Neural progenitor cell (in vitro differentiated cells): ENCODE data around the gene TMSB4X. TPM values are rescaled to one million over a fixed set of nuclear protein-coding genes. Genes with fewer than 3 reads are reported as not detected.
A peak's percentile ranks its signal among the peaks of the same experiment; 100 is the strongest.
"Not testable (repeated sequence)": the region's sequence is repeated elsewhere in the genome, so short reads cannot be mapped to it uniquely, and the experiment has no call there.

ENCODE experiments used
- DNase-seq: peaks from one replicate; pipeline ENCODE4 v3.0.0-alpha.2; 2016; ENCODE audit warnings: low spot score
- H2AFZ ChIP-seq: fragments of 200-600 bp; sonication (generic); replicated peaks from 2 replicates; pipeline ENCODE4 v1.6.1; 2016; ENCODE audit warnings: antibody characterized with exemption
- H3F3A ChIP-seq: fragments of 200-600 bp; sonication (generic); 2 replicates; pipeline ENCODE4 v1.6.1; 2016; ENCODE audit warnings: antibody characterized with exemption, low read depth
- H3K27ac ChIP-seq: fragments of 200-600 bp; sonication (generic); 2 replicates; pipeline ENCODE4 v1.5.1; 2016; ENCODE audit warnings: mild to moderate bottlenecking
- H3K27me3 ChIP-seq: fragments of 200-600 bp; sonication (generic); 2 replicates; pipeline ENCODE4 v1.6.1; 2016; ENCODE audit warnings: mild to moderate bottlenecking, moderate library complexity
- H3K36me3 ChIP-seq: fragments of 200-600 bp; sonication (generic); 2 replicates; pipeline ENCODE4 v1.5.1; 2016
- H3K4me1 ChIP-seq: fragments of 200-600 bp; sonication (generic); 2 replicates; pipeline ENCODE4 v1.6.1; 2016; ENCODE audit warnings: mixed run types
- H3K4me2 ChIP-seq: fragments of 200-600 bp; sonication (generic); 2 replicates; pipeline ENCODE4 v1.6.1; 2016
- H3K4me3 ChIP-seq: fragments of 200-600 bp; sonication (generic); 2 replicates; pipeline ENCODE4 v1.5.1; 2016
- H3K79me2 ChIP-seq: fragments of 200-600 bp; sonication (generic); 2 replicates; pipeline ENCODE4 v1.6.1; 2016; ENCODE audit warnings: low read depth
- H3K9ac ChIP-seq: fragments of 200-600 bp; sonication (generic); 2 replicates; pipeline ENCODE4 v1.6.1; 2016
- H3K9me3 ChIP-seq: fragments of 200-600 bp; sonication (generic); 2 replicates; pipeline ENCODE4 v1.5.1; 2016; ENCODE audit warnings: low read depth
- H4K20me1 ChIP-seq: fragments of 200-600 bp; sonication (generic); 2 replicates; pipeline ENCODE4 v1.6.1; 2016; ENCODE audit warnings: low read depth
- H3K27ac Mint-ChIP-seq: 3 replicates; pipeline ENCODE4 v1.8.0; 2021; ENCODE audit warnings: mixed read lengths
- H3K27me3 Mint-ChIP-seq: 2 replicates; pipeline ENCODE4 v1.8.0; 2022; ENCODE audit warnings: low read depth, mild to moderate bottlenecking, inconsistent platforms, moderate library complexity, mixed read lengths; ENCODE audit not compliant: insufficient read depth
- H3K36me3 Mint-ChIP-seq: 3 replicates; pipeline ENCODE4 v1.8.0; 2021; ENCODE audit warnings: mixed read lengths
- H3K4me1 Mint-ChIP-seq: 3 replicates; pipeline ENCODE4 v1.8.0; 2021; ENCODE audit warnings: mixed read lengths
- H3K4me3 Mint-ChIP-seq: 3 replicates; pipeline ENCODE4 v1.8.0; 2021; ENCODE audit warnings: mild to moderate bottlenecking, moderate library complexity, mixed read lengths
- H3K9me3 Mint-ChIP-seq: 3 replicates; pipeline ENCODE4 v1.8.0; 2020; ENCODE audit warnings: mixed read lengths
- EZH2 ChIP-seq: fragments of 200-600 bp; sonication (generic); IDR thresholded peaks from 2 replicates; pipeline ENCODE4 v1.6.1; 2017; ENCODE audit warnings: antibody characterized with exemption, mild to moderate bottlenecking, moderate library complexity
- EZH2phosphoT487 ChIP-seq: fragments of 200-600 bp; sonication (generic); IDR thresholded peaks from 2 replicates; pipeline ENCODE4 v1.6.1; 2017; ENCODE audit warnings: antibody characterized with exemption
- total RNA-seq: library from RNA; depleted of rRNA; stranded (reverse); fragments of >200 nt; gene quantifications from 2 replicates; pipeline ENCODE4 v1.2.3, GENCODE V29; 2015; ENCODE audit warnings: low replicate concordance
- TF ChIP-seq, protein P1 (sequence below): fragments of 200-600 bp; sonication (generic); IDR thresholded peaks from 2 replicates; pipeline ENCODE4 v1.5.1; 2017; ENCODE audit warnings: antibody characterized with exemption, mild to moderate bottlenecking

TMSB4X gene
- total RNA-seq, 1 donor from 2014 or later: 3,462 TPM

DNA sequence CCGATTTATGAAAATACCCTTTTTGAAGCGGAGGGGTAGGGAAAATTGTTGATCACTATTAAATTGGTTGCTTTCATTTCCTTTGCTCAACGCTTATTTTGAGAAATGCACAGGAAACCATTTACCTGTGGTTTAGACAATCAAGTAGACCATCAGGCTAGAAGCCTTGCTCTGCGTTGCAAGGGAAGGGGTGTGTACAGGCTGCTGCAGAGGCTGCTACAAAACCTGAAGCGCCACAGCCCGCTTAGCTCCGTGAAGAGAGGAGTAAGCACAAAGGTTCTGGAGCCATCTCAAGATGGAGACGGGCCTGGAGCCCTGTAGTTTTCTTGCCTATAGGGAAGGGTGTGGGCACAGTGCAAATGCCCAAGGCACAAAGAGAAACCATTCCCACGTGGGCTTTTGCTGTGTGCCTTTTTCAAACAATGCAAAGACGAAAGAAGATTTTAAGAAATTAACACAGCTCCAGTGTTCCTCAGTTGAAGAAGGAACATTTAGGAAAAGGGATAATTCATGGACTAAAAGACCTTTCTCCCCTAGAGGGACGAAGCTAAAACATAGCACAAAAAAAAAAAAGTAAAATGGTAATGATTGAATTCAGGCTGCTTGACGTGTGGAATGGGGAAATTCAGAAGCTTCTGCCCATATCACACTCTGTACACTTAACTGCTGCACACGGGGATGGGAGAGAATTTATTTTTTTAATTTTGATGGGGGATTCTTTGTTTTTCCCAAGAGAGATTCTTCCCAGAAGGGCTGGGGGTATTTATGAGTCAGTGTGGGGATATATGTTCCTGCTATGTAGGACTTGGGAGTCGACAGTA, 3.5 kb downstream of the TMSB4X start:
- TF ChIP-seq EZH2phosphoT487 (no peak), EZH2 (no peak)
- TF ChIP-seq, protein P1, sequence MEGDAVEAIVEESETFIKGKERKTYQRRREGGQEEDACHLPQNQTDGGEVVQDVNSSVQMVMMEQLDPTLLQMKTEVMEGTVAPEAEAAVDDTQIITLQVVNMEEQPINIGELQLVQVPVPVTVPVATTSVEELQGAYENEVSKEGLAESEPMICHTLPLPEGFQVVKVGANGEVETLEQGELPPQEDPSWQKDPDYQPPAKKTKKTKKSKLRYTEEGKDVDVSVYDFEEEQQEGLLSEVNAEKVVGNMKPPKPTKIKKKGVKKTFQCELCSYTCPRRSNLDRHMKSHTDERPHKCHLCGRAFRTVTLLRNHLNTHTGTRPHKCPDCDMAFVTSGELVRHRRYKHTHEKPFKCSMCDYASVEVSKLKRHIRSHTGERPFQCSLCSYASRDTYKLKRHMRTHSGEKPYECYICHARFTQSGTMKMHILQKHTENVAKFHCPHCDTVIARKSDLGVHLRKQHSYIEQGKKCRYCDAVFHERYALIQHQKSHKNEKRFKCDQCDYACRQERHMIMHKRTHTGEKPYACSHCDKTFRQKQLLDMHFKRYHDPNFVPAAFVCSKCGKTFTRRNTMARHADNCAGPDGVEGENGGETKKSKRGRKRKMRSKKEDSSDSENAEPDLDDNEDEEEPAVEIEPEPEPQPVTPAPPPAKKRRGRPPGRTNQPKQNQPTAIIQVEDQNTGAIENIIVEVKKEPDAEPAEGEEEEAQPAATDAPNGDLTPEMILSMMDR: peak; percentile 4
- peak overlapping the region; percentile 28 for H3K27ac ChIP-seq
- peak overlapping the region; percentile 88 for H3K27ac Mint-ChIP-seq
- no peak overlapping the region for H2AFZ ChIP-seq
- peaks cover 8% of the 10 kb centered on the region for H3K36me3 Mint-ChIP-seq
- no peaks in the 10 kb centered on the region for H3K27me3 Mint-ChIP-seq
- H3K9me3 Mint-ChIP-seq: peaks cover 1% of the 10 kb centered on the region
- peak overlapping the region; percentile 66 for H3K4me3 Mint-ChIP-seq
- no peaks in the 10 kb centered on the region for H3K27me3 ChIP-seq
- H3K9me3 ChIP-seq: no peaks in the 10 kb centered on the region
- H3K36me3 ChIP-seq: peaks cover 3% of the 10 kb centered on the region
- peaks cover 26% of the 10 kb centered on the region for H4K20me1 ChIP-seq
- H3K4me2 ChIP-seq: peak overlapping the region; percentile 87
- H3K79me2 ChIP-seq: peaks cover 47% of the 10 kb centered on the region
- peak; percentile 75 for DNase-seq
- H3F3A ChIP-seq: peaks cover 31% of the 10 kb centered on the region
- peaks cover 37% of the 10 kb centered on the region for H3K4me1 ChIP-seq
- no peak overlapping the region for H3K9ac ChIP-seq
- peak overlapping the region; percentile 97 for H3K4me3 ChIP-seq
- H3K4me1 Mint-ChIP-seq: peaks cover 30% of the 10 kb centered on the region

- Histone ChIP-seq H3K4me2 (peak overlapping the region; percentile 87), H3K9ac (no peak overlapping the region), H3K4me1 (peaks cover 34% of the 10 kb centered on the region), H4K20me1 (peaks cover 26% of the 10 kb centered on the region), H3K27ac (peak overlapping the region; percentile 42), H2AFZ (no peak overlapping the region), H3K9me3 (no peaks in the 10 kb centered on the region), H3K79me2 (peaks cover 43% of the 10 kb centered on the region), H3F3A (peaks cover 31% of the 10 kb centered on the region), H3K36me3 (peaks cover 3% of the 10 kb centered on the region), H3K4me3 (no peak overlapping the region), H3K27me3 (no peaks in the 10 kb centered on the region)
- Mint-ChIP-seq H3K4me1 (peaks cover 24% of the 10 kb centered on the region), H3K27ac (peak overlapping the region; percentile 88), H3K36me3 (peaks cover 8% of the 10 kb centered on the region), H3K9me3 (peaks cover 4% of the 10 kb centered on the region), H3K4me3 (peak overlapping the region; percentile 46), H3K27me3 (no peaks in the 10 kb centered on the region)
- no peak for DNase-seq
- TF ChIP-seq EZH2phosphoT487 (no peak), EZH2 (no peak)
- TF ChIP-seq, protein P1: no peak
Measured at GRCh38 chrX:12979026-12979607, 4.2 kb downstream of the TMSB4X start.

GRCh38 chrX:12979616-12980015, 4.7 kb downstream of the TMSB4X start:
- H3K36me3 Mint-ChIP-seq: peaks cover 8% of the 10 kb centered on the region
- Histone ChIP-seq H3K4me2 (peak overlapping the region; percentile 87), H3K27ac (peak overlapping the region; percentile 42), H3K4me1 (peaks cover 31% of the 10 kb centered on the region), H3K27me3 (no peaks in the 10 kb centered on the region), H3K9ac (no peak overlapping the region), H2AFZ (no peak overlapping the region), H4K20me1 (peaks cover 26% of the 10 kb centered on the region), H3K79me2 (peaks cover 38% of the 10 kb centered on the region), H3K4me3 (no peak overlapping the region), H3K9me3 (no peaks in the 10 kb centered on the region), H3F3A (peaks cover 31% of the 10 kb centered on the region), H3K36me3 (peaks cover 3% of the 10 kb centered on the region)
- TF ChIP-seq EZH2phosphoT487: no peak
- TF ChIP-seq, protein P1: no peak
- H3K27me3 Mint-ChIP-seq: no peaks in the 10 kb centered on the region
- no peak for DNase-seq
- H3K9me3 Mint-ChIP-seq: peaks cover 4% of the 10 kb centered on the region
- no peak overlapping the region for H3K4me3 Mint-ChIP-seq
- H3K27ac Mint-ChIP-seq: no peak overlapping the region
- H3K4me1 Mint-ChIP-seq: peaks cover 24% of the 10 kb centered on the region

GRCh38 chrX:12980039-12980438, 5.1 kb downstream of the TMSB4X start:
- H3K9me3 ChIP-seq, H3K9ac ChIP-seq, DNase-seq, H3K27ac ChIP-seq, H3K4me3 ChIP-seq, H3K36me3 ChIP-seq, H3K27me3 Mint-ChIP-seq, H3K27ac Mint-ChIP-seq, H3K9me3 Mint-ChIP-seq, H3K4me3 Mint-ChIP-seq, H3K36me3 Mint-ChIP-seq, H2AFZ ChIP-seq, H3K27me3 ChIP-seq: not testable (repeated sequence)
- Histone ChIP-seq H3K79me2 (peaks cover 34% of the 10 kb centered on the region), H3K4me1 (peaks cover 31% of the 10 kb centered on the region), H3F3A (peaks cover 31% of the 10 kb centered on the region), H4K20me1 (peaks cover 26% of the 10 kb centered on the region), H3K4me2 (peak overlapping the region; percentile 87)
- peaks cover 24% of the 10 kb centered on the region for H3K4me1 Mint-ChIP-seq
